Cardiac muscle cell (in vitro differentiated cells and primary cell): ENCODE data around the gene WHAMM. TPM values are rescaled to one million over a fixed set of nuclear protein-coding genes. Genes with fewer than 3 reads are reported as not detected.

Source experiments
- DNase-seq, 2 donors: peaks; one replicate each; pipeline versions ENCODE4 v3.0.0 to v3.0.0-alpha.2; 2010 to 2017; ENCODE audit warnings: low read depth in 1 of 2, low spot score in 1 of 2
- H3K27ac ChIP-seq: fragments of 200-600 bp; sonication (generic); 2 replicates; pipeline ENCODE4 v1.5.1; 2016
- H3K27me3 ChIP-seq: fragments of 200-600 bp; sonication (generic); 2 replicates; pipeline ENCODE4 v1.6.0; 2016; ENCODE audit warnings: control low read depth
- H3K36me3 ChIP-seq: fragments of 200-600 bp; sonication (generic); 2 replicates; pipeline ENCODE4 v1.5.1; 2016; ENCODE audit warnings: control low read depth
- H3K4me1 ChIP-seq: fragments of 200-600 bp; sonication (generic); 2 replicates; pipeline ENCODE4 v1.8.1; 2017; ENCODE audit warnings: low read depth, mild to moderate bottlenecking, mixed run types
- H3K4me3 ChIP-seq: fragments of 200-600 bp; sonication (generic); 2 replicates; pipeline ENCODE4 v1.5.1; 2016; ENCODE audit warnings: mild to moderate bottlenecking
- H3K9me3 ChIP-seq: fragments of 200-600 bp; sonication (generic); 2 replicates; pipeline ENCODE4 v1.5.1; 2017; ENCODE audit warnings: low read depth, mild to moderate bottlenecking, control low read depth
- CTCF ChIP-seq: IDR thresholded peaks from 2 replicates; pipeline ENCODE4 v1.5.1; 2012; ENCODE audit warnings: low read depth, mild to moderate bottlenecking, low read length
- polyA plus RNA-seq: library from polyadenylated mRNA; unstranded; fragments of >200 nt; fragmentation: Nextera tagmentation; extraction: Ambion mirVana; gene quantifications from 2 replicates; pipeline ENCODE4 v1.2.1, GENCODE V29; 2016
- total RNA-seq: library from RNA; depleted of rRNA; stranded (reverse); fragments of >200 nt; gene quantifications from 2 replicates; pipeline ENCODE4 v1.2.3, GENCODE V29; 2016

Gene WHAMM
- total and polyA plus RNA-seq, 2 experiments from 2014 or later, result 5.1 to 7.6 TPM

GRCh38 chr15:82798104-82798503 lies 11.3 kb upstream of the WHAMM start:
- Histone ChIP-seq H3K27me3 (no peaks in the 10 kb centered on the region), H3K9me3 (no peaks in the 10 kb centered on the region), H3K4me3 (no peak overlapping the region), H3K4me1 (peaks cover 11% of the 10 kb centered on the region), H3K27ac (no peak overlapping the region), H3K36me3 (peaks cover 5% of the 10 kb centered on the region)
- DNase-seq, result no peak
- no peak for TF ChIP-seq CTCF

GRCh38 chr15:82798531-82799166 lies 10.8 kb upstream of the WHAMM start:
- TF ChIP-seq CTCF, result no peak
- H3K9me3 ChIP-seq, result no peaks in the 10 kb centered on the region
- no peaks in the 10 kb centered on the region for H3K27me3 ChIP-seq
- peaks cover 14% of the 10 kb centered on the region for H3K4me1 ChIP-seq
- no peak for DNase-seq
- H3K36me3 ChIP-seq, result peaks cover 5% of the 10 kb centered on the region
- no peak overlapping the region for H3K4me3 ChIP-seq
- H3K27ac ChIP-seq, result no peak overlapping the region

GRCh38 chr15:82799183-82799841 lies 10.1 kb upstream of the WHAMM start:
- H3K4me1 ChIP-seq, result peaks cover 21% of the 10 kb centered on the region
- TF ChIP-seq CTCF, result no peak

GRCh38 chr15:82802497-82802896 lies 6.9 kb upstream of the WHAMM start:
- Histone ChIP-seq H3K27me3 (no peaks in the 10 kb centered on the region), H3K36me3 (no peaks in the 10 kb centered on the region), H3K9me3 (no peaks in the 10 kb centered on the region), H3K4me1 (peaks cover 33% of the 10 kb centered on the region), H3K27ac (no peak overlapping the region), H3K4me3 (no peak overlapping the region)
- TF ChIP-seq CTCF, result no peak
- no peak for DNase-seq

More at GRCh38 chr15:82799183-82799841, 10.1 kb upstream of the WHAMM start:
- H3K4me3 ChIP-seq, result no peak overlapping the region
- no peak overlapping the region for H3K27ac ChIP-seq
- peaks cover 5% of the 10 kb centered on the region for H3K36me3 ChIP-seq
- H3K9me3 ChIP-seq, result no peaks in the 10 kb centered on the region
- DNase-seq, result no peak
- H3K27me3 ChIP-seq, result no peaks in the 10 kb centered on the region

GRCh38 chr15:82803793-82804574 lies 5.4 kb upstream of the WHAMM start:
- Histone ChIP-seq H3K4me3 (peak overlapping the region; percentile 51), H3K27ac (peak overlapping the region; percentile 98), H3K9me3 (no peaks in the 10 kb centered on the region), H3K4me1 (peaks cover 42% of the 10 kb centered on the region), H3K36me3 (no peaks in the 10 kb centered on the region), H3K27me3 (no peaks in the 10 kb centered on the region)
- DNase-seq, result peak in 1 of 2 donors; percentile 43
- no peak for TF ChIP-seq CTCF
